Smooth muscle cell of the brain vasculature (primary cell): ENCODE results near the gene IFI44L.

Source experiments
- DNase-seq: peaks from one replicate; pipeline ENCODE4 v3.0.0-alpha.2; 2012; ENCODE audit warnings: low read depth, low spot score

IFI44L gene

DNA sequence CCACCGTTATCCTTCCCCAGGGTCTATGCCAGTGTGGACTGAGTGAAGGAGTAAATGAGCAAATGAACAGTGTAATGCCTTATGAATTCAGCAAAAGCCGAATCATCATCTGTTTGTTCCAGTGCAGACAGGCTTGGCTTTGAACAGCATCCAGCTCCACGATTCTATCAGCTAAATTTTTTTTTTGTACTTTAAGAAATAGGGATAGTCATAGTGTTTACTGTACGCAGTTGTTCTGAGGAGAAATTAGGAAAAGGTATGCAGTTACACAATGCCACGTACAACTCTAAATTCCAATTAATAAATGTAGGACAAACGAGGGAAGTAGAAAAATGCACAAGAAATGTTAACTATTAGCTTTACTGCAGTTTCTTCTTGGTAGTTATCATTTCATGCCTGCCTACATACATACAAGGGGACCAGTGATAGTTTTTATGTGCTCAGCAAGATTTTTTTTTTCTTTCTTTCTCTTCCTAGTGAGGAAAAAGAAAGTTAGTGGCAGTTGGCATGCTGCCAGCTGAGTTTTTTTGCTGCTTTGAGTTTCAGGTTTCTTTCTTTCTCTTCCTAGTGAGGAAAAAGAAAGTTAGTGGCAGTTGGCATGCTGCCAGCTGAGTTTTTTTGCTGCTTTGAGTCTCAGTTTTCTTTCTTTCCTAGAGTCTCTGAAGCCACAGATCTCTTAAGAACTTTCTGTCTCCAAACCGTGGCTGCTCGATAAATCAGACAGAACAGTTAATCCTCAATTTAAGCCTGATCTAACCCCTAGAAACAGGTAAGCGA is at the start of gene IFI44L:
Gene IFI44L, plus strand, starts transcription at position 646 of the 777 bp plus-strand sequence. CDS start 7,468 bp downstream, outside the sequence.
- DNase-seq = peak; percentile 62

DNA sequence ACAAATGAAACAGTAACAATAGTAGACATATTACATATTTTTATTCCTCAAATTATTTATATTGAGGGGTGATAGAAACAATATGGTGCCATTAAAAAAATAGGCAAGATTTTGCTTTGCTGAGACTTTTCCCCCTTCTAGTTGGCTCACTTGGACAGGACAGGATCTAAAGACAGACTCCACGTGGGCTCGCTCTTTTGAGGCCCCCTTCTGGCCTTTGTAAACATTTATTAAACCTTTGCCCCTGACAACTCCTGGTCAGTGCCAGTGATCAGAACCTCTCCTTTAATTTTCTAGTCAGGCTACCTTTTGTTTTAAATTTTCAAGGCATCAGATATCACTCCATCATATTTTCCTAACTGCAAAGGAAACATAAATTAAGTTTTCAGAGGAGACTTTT is 49.7 kb upstream of the IFI44L start:
- DNase-seq = no peak

DNA sequence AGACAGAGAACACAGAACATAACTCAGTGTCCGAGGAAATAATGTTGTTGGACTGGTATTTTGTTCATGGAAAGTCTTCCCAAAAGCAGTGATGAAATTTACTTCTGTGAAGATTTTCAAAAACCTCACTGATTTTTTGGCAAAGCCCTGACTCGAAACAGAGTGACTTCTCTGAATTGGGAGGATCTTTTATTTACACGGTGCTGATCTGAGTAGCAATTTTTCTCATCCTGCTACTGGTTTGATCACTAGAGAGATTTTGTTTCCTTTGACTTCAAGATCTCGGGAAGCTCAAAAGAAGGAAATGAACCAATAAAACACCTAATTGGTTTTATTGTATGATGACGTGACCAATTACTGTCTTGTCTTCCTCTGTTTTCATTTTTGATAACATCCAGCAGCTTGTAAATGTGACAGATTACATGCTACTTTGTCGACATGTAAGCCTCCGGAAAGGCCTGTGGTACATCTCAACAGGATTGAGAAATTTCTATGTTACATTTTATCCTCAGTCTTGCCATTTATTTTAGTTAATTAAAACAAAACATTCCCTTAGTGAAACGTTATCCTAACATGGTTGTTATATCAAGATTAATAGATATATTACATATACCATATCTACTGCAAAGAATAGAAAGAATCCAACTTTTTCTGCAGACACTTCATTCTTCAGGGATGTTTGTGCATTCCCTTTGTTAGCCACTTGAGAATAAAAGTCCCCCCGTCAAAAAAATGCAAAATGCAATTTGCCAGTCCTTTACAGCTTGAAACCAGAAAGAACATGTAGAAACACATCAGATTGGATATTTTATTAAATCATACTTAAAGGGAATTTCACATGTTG is 42.8 kb upstream of the IFI44L start:
- DNase-seq = no peak

GRCh38 chr1:78586572-78586971 is 33.7 kb upstream of the IFI44L start:
- no peak for DNase-seq

DNA sequence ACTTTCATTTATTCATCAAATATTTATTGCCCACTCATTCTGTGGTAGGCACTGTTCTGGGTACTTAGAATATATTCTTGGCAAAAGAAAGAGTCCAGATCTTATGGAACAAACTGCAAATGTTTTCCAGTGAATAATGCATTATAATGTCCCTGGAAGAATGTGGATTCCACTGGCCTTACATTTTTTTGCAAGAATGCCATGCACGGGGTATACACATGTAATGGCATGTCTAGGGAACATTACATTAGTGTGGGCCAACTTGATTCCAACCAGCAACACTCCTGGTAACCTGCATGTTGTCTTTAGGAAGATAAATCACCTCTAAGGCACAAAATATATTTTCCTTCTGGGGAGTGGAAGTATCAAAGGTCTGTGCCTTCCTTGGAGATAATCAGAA is 33.0 kb upstream of the IFI44L start:
- DNase-seq = no peak

GRCh38 chr1:78591971-78592370 is 28.3 kb upstream of the IFI44L start:
- DNase-seq = no peak

DNA sequence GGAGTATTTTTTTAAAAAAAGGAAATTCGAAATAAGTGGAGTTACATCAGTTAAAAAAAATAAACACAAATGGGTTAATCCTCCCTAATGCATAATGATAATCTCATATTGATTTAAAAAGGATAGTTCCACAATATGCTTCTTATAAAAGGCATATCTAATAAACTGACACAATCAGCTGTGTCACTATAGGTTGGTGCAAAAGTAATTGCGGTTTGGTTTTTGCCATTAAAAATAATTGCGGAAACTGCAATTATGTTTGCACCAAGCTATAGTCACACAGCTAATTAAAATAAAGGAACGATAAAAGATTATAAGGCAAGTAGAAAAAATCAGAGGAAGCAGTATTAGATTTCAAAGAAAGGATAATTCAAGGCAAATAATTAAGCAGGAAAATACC is 21.0 kb upstream of the IFI44L start:
- no peak for DNase-seq

- DNase-seq = no peak
Observed at GRCh38 chr1:78601068-78601467, 19.2 kb upstream of the IFI44L start.

- no peak for DNase-seq
Observed at GRCh38 chr1:78603206-78603605, 17.0 kb upstream of the IFI44L start.

DNA sequence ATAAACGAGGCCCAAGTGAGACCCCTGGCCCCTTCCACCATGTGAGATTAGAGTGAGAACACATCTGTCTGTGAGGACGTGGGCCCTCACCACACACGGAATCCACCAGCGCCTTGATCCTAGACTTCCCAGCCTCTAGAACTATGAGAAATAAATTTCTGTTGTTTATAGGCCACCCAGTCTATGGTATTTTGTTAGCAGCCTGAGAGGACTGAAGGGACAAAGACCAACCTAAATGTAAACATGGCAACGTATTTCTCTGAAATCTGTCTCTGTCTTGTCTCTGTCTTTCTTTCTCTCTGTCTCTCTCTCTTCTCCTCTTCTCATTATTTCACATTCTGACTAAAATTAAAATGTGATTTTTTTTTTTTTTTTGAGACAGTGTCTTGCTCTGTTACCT is 15.6 kb upstream of the IFI44L start:
- no peak for DNase-seq

DNA sequence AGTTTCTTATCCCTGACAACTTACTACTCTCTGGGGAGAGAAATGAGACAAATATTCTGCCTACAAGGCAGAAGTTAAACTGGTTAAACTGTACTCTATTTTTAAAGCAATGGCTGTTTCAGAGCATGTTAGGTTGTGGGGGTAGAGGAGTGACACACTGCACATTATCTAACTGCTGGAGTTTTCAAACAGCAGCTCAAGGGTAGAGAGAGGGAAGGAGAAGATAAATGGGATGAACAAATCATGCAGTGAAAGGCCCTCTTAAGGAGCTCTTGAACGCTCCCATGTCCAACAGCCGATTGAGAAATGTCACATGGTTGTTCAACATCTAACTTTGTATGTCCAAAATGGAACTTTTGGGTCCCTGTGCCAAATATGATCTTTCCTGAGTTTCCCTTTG is 14.0 kb upstream of the IFI44L start:
- DNase-seq = no peak

GRCh38 chr1:78607334-78607927 is 12.8 kb upstream of the IFI44L start:
- no peak for DNase-seq

GRCh38 chr1:78607944-78608343 is 12.3 kb upstream of the IFI44L start:
- no peak for DNase-seq

DNA sequence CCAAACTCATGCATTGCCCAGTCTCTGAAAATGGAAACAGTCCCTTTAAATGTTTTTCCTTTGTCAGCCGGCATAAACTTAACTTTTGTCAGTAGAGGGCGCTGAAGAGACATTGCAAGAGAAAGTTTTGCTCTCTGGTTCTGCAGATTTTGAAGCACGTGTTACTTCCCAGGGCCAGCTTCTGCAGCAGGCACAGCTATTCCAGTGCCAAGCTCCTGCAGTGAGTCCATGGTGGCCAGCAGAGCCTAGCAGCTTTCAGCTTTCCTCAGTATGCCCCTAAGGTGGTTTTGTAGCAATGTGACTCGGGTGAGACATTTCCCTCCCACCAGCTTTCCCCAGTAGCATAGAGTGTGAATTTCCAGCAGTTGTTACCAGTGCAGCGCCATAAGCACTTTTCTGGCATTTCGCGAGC is 2.6 kb upstream of the IFI44L start:
- peak; percentile 86 for DNase-seq

DNA sequence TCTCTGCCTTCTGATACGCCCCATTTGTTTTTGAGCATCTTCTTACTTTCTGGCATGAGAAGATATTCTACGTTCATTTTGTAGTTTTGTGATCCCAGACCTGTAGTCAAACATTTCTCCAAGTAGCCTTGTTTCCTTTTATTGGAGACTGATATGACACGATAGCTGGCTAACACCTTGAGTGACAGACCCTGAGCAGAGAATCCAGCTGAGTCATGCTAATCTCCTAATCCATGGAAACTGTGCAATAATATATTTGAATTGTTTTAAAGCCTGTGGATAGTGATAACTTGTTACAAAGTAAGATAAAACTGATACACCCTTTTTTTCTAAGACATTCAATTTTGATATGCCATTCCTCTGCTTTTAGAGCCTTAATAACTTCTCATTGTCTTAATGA is 1.2 kb upstream of the IFI44L start:
- DNase-seq = no peak

DNA sequence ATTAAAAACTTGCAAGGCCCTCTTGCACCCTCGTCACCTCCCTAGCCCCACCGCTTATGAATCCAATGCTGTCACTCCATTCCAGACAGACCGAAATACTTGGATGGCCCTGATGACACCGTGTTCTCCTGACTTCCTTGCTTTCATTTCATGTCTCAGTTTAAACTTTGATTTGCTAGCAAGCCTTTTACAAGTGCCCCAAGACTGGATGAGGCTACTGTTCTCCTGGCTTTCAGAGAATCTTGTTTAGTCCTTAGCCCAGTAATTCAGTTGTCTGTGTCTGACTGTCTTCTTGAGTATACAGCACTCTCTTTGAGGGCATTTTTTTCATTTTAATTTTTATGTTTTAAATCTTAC is 824 bp upstream of the IFI44L start:
- no peak for DNase-seq

DNA sequence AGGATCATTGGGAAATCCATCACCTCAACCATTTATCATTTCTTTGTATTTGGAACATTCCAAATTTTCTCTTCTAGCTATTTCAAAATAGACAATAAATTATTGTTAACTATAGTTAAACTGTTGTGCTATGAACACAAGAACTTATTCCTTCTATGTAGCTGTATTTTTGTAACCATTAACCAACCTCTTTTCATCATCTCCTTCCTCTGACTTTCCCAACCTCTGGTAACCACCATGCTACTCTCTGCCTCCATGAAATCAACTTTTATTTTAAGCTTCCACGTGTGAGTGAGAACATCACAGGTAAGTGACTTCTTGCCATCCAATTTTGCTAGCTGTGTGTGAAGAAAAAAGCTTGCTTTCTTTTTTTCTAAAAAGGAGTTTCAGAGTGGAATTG is 418 bp downstream of the IFI44L start:
- no peak for DNase-seq

DNA sequence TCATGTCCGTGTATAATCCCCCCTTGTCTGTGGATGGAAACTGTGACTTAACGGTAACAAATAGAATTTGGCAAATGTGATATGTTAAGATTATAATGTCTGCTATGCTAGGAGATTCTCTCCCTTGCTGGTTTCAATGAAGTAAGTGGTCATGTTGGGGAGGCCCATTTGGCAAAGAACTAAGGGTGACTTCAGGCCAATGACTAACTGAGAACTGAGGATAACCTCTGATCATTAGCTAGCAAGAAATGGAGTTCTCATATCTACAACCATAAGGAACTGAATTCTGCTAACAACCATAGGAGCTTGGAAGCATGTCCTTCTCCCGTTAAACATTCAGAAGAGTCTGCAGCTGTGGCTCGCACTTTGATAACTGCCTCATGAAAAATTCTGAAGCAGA is 2.3 kb downstream of the IFI44L start:
- no peak for DNase-seq

DNA sequence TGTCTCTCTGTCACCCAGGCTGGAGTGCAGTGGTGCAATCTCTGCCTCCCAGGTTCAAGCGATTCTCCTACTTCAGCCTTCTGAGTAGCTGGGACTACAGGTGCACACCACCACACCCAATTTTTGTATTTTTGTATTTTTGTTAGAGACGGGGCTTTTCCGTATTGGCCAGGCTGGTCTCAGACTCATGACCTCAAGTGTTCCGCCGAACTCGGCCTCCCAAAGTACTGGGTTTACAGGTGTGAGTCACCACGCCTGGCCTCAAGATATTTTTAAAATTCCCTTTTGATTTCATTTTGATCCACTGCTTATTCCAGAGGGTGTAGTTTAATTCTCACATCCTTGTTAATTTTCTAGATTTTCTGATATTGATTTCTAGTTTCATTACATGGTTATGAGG is 3.8 kb downstream of the IFI44L start:
- DNase-seq = no peak

GRCh38 chr1:78627321-78627720 is 7.1 kb downstream of the IFI44L start:
- no peak for DNase-seq

DNA sequence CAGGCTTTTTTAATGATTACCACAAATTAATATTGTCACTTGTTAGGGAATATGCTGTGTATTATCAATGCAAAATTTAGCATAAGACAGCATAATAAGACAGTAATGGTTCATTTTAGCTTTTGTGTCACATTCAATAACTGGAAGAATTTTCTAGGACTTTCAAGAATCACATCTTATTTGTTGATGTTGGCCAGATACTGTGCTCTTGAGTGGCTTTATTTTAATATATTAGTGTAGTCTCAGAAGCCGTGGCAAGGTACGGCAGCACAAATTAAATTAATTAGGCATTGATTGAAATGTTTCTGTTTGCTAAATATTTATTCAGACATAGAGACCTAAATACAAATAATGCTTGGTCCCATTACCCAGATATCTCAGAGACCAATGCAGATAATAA is 10.4 kb downstream of the IFI44L start:
- no peak for DNase-seq

- no peak for DNase-seq
Observed at GRCh38 chr1:78633209-78633608, 13.0 kb downstream of the IFI44L start.

DNA sequence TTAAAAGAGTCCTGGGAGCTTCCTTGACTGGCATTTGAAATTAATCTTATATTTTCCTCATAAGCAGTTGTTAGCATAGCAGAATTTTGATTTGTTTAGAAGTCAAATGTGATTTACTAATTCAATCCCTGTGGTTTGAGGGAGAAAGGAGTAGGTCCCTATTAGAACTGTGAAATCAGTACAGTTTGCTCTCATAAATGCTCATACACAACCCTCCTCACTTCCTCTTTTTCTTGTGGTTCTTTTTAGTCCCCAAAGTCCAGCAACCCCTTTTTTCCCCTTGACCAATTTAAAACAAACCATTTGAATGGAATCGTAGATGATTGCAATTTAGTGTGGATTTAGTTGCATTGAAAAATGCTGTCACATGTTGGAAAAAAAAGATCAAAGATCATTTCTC is 20.2 kb downstream of the IFI44L start:
- DNase-seq = no peak
